GM18517 (cell line): ENCODE data around the gene KCNJ18.
"Not testable (repeated sequence)": the region's sequence is repeated elsewhere in the genome, so short reads cannot be mapped to it uniquely, and the experiment has no call there.

ENCODE experiments used
- ATAC-seq: cut with Tn5 transposase; IDR thresholded peaks from one replicate; pipeline ENCODE4 v1.9.1; 2021; ENCODE audit warnings: mild to moderate bottlenecking, moderate library complexity; ENCODE audit not compliant: unreplicated experiment

The KCNJ18 gene

GRCh38 chr17:21702029-21702428, 9.7 kb downstream of the KCNJ18 start:
- not testable (repeated sequence) for ATAC-seq

GRCh38 chr17:21702521-21702920, 10.2 kb downstream of the KCNJ18 start:
- ATAC-seq = not testable (repeated sequence)

GRCh38 chr17:21702940-21703640, 10.8 kb downstream of the KCNJ18 start:
- ATAC-seq = not testable (repeated sequence)

- ATAC-seq = not testable (repeated sequence)
Measured at GRCh38 chr17:21703891-21704872, 11.9 kb downstream of the KCNJ18 start.

GRCh38 chr17:21705021-21705601, 12.8 kb downstream of the KCNJ18 start:
- ATAC-seq = no peak

- not testable (repeated sequence) for ATAC-seq
Measured at GRCh38 chr17:21705746-21706145, 13.4 kb downstream of the KCNJ18 start.

- ATAC-seq = not testable (repeated sequence)
Measured at GRCh38 chr17:21706546-21706945, 14.2 kb downstream of the KCNJ18 start.

GRCh38 chr17:21707131-21707530, 14.8 kb downstream of the KCNJ18 start:
- not testable (repeated sequence) for ATAC-seq

- ATAC-seq = not testable (repeated sequence)
Measured at GRCh38 chr17:21707711-21708611, 15.6 kb downstream of the KCNJ18 start.

GRCh38 chr17:21708612-21709535, 16.6 kb downstream of the KCNJ18 start:
- ATAC-seq = not testable (repeated sequence)

GRCh38 chr17:21709994-21710393, 17.7 kb downstream of the KCNJ18 start:
- ATAC-seq = not testable (repeated sequence)

GRCh38 chr17:21710486-21710885, 18.2 kb downstream of the KCNJ18 start:
- not testable (repeated sequence) for ATAC-seq

GRCh38 chr17:21711182-21711581, 18.9 kb downstream of the KCNJ18 start:
- ATAC-seq = no peak

- ATAC-seq = not testable (repeated sequence)
Measured at GRCh38 chr17:21713020-21713419, 20.7 kb downstream of the KCNJ18 start.

- not testable (repeated sequence) for ATAC-seq
Measured at GRCh38 chr17:21713631-21714030, 21.3 kb downstream of the KCNJ18 start.

- not testable (repeated sequence) for ATAC-seq
Measured at GRCh38 chr17:21714676-21715075, 22.4 kb downstream of the KCNJ18 start.

- not testable (repeated sequence) for ATAC-seq
Measured at GRCh38 chr17:21715877-21716276, 23.6 kb downstream of the KCNJ18 start.

GRCh38 chr17:21718971-21719370, 26.6 kb downstream of the KCNJ18 start:
- not testable (repeated sequence) for ATAC-seq
